ENCODE results near the gene NADSYN1.

Gene NADSYN1

DNA sequence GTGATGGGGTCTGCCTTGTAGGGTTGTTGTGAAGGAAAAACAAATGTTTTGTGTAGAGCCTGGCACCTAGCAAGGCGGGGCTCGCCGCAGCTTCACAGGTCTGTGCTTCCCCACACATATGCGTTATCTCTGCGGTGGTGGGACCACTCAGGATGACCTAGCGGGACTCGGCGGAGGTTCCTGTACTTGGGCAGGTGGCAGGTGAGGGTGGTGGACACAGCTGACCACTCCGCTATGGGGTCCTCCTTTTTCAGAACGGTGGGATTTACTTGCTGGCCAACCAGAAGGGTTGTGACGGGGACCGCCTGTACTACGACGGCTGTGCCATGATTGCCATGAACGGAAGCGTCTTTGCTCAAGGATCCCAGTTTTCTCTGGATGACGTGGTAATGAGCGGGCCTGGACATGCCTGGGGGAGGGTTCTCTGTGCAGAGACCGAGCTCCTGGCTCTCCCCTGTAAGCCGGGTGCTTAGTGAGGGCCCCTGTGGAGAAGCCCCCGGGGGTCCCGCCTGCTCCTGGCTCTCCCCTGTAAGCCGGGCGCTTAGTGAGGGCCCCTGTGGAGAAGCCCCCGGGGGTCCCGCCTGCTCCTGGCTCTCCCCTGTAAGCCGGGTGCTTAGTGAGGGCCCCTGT is 21.3 kb downstream of the NADSYN1 start:
- no peak for DNase-seq

DNA sequence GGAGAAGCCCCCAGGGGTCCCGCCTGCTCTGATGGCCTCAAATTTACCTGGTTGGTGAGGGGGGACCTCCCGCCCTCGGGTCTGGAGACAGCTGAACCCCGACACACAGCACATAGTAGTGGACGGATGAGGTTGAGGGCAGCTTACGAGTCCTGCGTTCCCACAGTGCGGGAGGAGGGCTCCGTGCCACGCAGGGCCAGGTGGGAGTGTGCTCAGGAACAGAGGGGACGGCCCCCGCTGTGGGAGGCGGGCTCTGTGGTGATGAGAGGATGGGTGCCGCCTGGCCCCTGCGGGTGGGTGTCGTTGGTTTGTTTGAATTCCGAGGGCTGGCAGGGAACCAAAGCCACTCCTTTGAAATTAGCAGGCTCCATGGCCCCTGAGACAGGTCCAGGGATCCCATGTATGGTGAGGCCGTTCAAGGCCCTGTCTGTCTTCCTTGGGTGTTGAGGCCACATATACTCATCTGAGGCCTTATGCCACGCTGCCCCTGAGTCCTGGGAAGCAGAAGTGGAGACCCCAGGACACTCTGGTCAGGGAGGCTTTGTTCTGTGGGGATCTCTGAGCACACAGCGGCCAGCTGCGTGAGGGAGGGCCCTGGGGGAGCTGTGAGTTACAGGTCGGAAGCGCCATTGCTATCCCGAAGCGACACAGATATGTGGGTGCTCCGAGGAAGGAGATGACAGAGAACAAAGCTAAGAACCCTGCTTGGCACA is 21.9 kb downstream of the NADSYN1 start:
- DNase-seq, result no peak

DNA sequence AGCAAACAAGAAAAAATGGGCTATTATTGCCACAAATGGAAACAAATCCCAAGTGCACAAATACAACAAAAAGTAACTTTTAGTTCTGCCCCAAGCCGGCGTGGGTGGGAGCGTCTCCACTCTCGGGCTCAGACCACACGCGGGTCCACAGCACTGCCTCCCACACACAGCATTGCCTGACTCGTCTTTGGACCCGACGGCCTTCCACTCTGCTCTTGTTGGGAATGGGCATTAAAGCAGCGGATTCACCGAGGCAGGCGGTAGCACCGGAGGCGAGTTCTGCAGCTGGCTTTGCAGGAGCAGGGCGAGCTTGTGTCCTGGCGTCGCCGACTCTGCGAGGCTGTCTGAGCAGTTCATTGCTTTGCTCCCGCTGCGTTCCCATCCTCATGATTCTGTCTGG is 23.0 kb downstream of the NADSYN1 start:
- DNase-seq, result no peak

DNA sequence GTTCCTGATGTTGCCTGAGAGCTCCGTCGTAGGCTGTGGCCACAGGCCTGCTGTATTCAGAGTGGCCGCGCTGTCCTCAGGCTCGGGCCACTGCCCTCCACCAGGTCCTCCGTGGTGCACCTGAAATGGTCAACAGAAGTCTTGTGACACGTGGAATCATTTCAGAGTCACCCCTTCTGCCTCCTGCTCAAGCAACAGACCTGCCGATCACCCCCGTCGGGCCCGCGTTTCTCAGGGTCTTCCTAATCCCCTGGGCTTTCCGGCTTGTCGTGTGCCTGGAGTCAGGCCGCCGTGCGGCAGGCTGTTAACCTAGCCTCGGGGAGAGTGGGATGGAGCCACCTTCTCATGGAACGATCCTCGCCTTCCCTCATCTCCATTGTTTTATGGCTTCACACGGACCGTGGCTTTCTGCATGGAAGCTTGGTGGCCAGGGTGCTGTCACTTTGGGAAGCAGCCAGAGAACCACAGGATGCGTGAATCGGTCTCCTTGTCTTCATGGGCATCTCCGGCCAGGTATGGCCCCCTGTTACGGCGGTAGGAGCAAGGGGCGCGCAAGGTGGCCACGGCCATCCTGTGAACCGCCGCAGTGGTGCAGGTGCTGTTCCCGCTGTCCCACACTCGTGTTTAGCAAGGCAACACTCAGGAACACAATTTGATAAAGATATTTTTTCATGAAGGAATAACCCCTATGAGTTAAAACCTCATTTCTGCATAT is 24.1 kb downstream of the NADSYN1 start:
- DNase-seq, result no peak

DNA sequence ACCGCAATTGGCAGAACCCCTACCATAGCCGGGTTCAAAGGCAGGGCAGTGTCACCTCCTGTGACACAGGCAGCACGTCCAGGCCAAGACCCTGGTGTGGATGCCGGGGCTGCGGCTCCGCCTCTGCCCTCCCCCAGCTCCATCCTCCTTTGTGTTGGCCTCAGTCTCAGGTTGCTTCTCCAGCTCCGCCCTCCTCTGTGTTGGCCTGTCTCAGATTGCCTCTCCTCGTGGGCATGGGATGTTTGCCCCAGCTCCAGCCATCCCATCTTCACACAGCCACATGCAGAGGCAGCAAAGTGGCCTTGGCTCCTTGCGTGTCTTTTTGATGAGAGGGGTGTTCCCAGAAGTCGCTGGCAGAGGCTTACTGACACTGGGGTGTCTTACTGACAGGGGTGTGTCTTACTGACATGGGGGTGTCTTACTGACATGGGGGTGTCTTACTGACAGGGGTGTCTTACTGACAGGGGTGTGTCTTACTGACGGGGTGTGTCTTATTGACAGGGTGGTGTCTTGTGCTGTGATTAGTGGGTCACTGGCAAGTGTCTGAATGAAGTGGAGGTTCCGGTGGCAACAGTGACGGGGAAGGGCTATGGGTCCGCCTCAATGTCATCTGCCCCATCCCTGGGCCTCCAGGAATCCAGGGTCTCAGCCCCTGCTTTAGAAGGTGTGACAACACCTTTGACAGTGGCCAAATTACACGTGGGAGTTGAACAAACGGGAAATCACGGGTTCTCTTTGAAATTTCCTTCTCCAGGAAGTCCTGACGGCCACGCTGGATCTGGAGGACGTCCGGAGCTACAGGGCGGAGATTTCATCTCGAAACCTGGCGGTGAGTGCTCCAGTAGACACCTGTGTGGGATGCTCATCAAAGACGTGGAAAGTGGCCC is 24.9 kb downstream of the NADSYN1 start:
- no peak for DNase-seq

DNA sequence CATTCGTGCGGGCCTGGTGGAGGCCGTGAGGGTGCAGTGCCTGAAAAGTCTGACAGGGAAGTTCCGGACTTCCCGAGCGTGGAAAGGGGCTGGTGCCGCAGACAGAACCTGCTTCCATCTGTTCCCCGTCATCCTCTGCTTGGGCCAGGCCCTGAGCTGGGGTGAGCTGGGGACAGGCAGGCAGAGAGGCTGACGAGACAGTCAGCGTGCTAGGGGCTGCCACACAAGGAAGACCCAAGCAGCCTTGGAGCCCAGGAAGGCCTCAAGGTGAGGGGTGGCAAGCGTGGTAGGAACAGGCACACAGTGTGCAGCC is 25.5 kb downstream of the NADSYN1 start:
- no peak for DNase-seq

DNA sequence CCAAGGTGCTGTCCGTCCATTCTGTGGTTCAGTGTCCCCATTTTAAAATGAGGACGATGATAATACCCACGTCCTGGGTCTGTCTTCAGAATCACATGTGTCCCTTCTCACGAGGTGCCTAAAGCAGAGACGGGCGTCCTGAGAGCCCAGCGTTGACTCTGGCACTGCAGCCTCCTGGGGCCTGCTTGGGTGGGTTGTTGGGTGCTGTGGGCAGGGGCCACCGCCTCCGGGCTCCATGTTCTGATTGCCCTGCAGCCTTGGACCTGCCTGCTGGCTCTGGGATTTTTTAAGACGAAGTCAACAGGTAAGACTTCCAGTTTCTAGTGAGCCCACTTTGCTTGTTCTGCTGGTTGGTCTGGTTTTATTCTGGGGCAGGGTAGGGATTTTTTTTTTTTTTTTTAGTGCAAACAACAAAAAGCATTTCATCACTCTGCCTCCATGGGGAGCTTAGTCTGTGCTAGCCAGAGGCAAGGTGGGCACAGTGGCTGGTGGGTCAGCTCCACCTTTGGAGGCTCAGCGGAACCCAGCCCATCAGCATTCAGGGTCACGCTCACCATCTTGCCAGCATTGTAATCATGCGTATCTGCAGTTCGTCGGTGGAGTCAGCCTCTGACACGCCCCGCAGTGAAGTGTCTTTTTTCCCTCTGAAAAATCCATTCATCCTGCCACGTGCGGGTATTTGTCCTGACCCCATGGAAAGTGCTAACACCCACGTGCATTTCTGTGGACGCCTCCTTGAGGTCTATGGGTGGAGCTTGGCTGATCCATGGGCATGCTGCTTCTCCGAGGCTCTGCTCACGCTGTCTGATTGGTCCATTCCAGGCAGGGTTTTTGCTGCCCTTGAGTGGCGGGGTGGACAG is 28.3 kb downstream of the NADSYN1 start:
- DNase-seq, result peak; percentile 11

DNA sequence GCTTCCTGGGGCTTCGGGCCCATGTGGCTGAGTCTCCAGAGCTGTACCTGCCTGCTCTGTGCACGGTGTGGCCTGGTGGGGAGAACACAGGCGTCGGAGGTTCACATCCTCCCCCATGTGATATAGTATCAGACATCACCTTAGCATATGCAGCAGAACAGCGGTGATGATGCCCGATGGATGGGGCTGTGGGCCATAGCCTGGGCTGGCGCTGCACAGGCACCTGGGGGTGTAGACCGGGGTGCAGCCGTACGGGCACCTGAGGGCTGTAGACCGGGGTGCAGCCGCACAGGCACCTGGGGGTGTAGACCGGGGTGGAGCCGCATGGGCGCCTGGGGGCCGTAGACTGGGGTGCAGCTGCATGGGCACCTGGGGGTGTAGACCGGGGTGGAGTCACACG is 29.2 kb downstream of the NADSYN1 start:
- no peak for DNase-seq

DNA sequence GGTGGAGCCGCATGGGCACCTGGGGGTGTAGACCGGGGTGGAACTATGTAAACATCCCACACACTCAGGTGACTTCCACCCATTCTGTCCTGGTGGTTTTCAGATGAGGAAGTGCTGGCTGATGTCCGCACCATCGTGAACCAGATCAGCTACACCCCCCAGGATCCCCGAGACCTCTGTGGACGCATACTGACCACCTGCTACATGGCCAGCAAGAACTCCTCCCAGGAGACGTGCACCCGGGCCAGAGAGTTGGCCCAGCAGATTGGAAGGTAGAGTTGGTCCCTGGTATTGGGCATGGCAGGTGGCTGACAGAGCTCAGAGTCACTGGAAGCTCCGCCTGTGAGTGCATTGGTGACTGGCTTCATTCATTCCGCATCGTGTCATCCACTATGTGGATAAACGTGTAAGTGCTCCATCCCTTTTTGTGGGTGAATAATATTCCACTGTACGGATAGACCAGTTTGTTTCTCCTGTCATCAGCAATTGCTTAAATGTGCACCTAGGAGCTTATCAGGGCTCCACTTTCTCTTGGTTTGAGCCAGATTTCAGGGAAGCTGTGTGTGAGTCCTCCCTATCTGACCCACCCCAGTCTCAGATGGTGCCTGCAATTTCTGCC is 29.9 kb downstream of the NADSYN1 start:
- DNase-seq, result no peak

DNA sequence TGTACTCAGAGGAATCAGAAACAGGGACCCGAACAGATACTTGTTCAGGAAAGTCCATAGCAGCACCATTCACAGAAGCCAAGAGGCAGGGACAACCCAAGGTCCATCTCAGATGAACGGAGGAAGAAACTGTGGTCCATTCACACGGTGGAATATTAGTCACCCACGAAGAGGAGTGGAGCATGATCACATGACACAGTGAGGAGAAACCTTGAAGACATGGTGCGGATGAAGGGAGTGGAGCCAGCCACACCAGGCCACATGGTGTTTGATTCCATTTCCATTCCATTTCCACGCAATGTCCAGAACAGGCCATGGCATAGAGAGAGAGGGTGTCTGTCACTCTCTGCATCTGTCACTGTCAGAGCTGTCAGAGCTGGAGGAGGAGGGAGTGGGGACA is 30.7 kb downstream of the NADSYN1 start:
- no peak for DNase-seq

DNA sequence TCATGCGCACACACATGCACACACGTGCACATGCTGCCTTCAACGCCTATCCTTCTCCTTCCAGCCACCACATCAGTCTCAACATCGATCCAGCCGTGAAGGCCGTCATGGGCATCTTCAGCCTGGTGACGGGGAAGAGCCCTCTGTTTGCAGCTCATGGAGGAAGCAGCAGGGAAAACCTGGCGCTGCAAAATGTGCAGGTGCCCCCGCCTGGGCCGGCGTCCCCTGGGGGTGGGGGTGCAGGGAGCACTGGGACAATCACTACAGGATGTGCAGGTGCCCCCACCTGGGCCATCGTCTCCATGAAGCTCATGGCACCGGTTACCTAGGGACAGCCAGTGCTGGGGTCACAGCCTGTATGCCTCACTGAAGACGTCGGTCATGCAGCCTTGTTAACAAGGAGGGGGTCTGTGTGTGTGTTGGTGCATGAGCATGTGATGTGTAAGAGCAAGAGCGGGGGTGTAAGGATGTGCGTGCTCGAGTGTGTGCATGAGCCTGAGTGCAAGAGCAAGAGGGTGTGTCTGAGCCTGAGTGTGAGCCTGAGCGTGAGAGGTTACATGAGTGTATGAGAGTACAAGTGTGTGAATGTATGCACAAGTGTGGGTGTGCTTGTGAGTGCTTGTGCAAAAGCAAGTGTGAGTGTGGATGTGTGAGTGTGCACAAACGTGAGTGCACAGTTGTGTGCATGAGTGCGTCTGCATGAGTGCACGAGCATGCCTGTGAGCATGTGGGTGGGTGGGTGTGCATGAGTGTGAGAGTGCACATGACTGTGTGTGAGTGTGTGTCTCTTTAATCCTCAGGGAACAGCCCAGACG is 31.5 kb downstream of the NADSYN1 start:
- DNase-seq, result no peak

DNA sequence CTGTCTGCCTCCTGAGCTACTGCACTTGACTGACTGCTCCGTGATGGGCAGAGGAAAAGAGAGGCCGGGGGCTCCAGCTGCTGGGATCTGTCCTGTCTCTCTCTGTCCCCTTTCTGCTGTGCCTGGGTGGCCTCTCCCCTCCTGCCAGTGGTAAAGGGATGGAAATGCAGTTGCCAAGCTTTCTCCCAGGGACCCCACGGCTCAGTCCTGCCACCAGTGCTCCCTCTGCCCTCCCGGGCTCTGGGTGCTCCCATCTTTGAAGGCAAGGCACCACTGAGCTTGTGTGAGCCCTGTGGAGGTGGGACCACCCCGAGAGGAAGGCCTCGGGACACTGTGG is 32.0 kb downstream of the NADSYN1 start:
- no peak for DNase-seq

DNA sequence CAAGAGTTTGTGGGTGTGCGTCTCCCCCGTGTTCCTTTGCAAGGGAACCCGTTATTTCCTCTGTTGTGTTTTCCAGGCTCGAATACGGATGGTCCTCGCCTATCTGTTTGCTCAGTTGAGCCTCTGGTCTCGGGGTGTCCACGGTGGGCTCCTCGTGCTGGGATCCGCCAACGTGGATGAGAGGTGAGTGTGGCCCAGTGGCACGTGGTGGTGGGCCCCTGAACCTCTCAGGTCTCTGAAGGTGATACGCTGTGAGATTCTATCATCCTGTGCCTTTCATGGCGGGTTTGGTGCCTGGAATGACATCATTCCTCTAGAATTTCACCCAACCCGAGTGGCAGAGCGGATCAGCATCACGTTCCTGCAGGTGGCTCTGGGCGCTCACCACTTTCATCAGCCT is 32.5 kb downstream of the NADSYN1 start:
- DNase-seq, result no peak

DNA sequence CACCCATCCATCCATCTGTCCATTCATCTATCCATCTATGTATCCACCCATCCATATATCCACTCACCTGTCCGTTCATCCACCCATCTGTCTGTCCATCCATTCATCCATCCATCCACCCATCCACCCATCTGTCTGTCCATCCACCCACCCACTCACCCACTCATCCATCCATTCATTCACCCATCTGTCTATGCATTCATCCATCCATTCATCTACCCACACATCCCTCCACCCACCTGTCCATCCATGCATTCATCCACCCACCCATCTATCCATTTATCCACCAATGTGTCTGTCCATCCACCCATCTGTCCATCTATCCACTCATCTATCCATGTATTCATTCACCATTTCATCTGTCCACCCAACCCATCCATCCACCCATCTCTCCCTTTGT is 33.3 kb downstream of the NADSYN1 start:
- DNase-seq, result no peak

DNA sequence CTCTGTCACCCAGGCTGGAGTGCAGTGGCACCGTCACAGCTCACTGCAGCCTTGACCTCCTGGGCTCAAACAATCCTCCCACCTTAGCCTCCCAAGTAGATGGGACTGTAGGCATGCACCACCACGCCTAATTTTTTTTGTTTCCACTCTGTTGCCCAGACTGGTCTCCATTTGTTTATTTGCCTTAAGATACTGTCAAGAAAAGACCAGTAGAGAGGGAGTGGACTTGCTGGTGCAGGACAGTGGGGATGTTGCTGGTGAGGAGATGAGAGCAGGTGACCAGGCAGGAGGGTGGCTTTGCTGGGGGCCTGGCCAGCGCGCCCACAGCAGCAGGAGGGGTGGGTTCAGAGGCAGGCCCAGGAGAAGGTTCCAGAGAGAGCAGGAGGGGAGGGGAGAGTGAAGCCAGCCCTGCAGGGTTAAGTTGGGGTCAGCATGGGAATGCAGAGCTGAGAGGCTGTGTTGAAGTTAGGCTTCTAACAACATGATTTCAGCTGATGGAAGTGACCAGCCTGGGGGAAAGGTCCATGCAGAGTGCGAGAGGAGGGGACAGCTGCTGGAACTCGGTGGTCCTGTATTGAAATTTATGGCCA is 35.8 kb downstream of the NADSYN1 start:
- peak; percentile 30 for DNase-seq

DNA sequence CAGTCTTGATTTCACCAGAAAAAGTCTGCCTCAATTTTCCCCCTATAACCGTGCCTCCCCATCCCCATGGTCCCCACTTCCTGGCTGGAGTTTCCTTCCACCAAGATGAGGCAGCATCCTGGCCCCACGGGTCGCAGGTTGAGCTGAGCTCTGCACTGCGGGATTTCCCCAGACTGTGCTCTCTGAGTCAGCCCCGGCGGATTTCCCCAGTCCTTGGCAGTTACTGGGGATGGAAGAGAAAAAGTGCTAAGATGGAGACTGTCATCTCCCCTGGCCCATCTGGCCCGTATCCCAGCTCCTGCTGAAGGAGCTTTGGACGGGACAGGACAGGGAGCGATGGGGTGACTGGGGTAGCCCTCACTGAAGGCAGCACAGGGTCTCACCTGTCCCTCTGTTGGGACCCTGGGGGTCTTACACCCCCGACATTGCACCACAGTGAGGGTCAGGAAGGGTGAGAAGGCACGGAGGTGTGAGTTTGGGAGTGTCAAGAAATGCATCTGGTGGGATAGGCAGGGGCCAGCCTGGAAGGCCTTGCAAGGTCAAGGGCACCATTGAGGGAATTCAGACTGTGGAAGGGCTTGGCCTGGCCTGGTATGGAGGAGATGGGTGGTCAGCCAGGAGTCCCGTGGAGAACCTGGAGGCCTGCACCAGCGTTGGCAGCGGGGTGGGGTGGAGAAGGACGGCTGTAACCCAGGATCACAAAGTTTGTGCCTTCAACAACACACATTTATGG is 36.5 kb downstream of the NADSYN1 start:
- DNase-seq, result no peak

DNA sequence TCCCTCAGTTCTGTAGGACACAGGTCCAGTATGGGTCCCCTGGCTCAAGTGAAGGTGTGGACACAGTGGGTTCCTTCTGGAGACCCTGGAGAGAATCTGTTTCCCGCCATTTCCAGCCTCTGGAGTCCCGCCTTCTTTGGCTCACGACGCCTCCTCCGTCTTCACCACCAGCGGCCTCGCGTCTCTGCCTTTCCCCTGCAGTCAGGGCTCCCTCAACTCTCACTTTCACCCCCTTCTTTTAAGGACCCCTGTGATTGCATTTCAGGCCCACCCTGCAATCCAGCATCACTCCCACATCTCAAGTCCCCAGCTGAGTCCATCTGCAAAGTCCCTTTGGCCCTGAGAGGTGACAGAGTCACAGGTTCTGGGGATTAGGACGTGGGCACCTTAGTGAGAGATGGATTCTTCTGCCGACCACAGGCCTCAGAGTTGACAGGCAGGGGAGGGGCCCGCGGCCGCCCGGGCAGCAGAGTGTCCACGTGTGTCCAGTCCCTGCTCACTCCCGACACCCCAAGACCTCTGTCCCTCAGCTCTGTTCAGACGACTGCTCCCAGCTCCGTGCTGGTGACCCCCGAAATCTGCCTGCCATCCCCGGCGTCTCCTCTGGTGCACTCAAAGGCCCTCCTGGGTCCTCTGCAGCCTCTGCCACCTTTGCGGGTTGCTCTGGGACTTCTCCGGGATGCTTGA is 37.2 kb downstream of the NADSYN1 start:
- no peak for DNase-seq

DNA sequence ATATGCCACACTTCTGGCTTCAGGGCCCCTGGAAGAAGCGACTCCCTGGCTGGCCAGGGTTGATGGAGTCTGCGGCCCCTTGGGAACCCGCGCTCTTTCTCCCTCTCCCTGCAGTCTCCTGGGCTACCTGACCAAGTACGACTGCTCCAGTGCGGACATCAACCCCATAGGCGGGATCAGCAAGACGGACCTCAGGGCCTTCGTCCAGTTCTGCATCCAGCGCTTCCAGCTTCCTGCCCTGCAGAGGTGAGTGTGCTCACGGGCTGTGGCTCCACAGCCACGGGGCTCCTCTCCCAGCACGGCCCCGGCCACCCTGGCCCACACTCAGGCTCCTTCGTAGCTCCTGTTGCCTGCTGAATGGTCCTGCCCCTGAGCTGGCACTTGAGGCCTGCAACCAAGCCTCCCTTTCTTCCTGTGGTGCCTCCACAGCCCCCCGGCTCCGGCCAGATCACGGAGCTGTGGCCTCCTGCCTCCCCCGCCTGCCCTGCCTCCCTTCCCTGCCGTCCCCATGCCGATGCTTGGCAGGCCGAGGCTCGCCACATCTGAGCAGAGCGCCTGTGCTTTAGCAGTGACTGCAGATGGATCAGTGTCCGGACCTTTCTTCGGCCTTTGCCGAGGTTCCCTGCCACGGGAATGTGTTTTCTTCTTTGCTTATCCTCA is 37.9 kb downstream of the NADSYN1 start:
- no peak for DNase-seq

DNA sequence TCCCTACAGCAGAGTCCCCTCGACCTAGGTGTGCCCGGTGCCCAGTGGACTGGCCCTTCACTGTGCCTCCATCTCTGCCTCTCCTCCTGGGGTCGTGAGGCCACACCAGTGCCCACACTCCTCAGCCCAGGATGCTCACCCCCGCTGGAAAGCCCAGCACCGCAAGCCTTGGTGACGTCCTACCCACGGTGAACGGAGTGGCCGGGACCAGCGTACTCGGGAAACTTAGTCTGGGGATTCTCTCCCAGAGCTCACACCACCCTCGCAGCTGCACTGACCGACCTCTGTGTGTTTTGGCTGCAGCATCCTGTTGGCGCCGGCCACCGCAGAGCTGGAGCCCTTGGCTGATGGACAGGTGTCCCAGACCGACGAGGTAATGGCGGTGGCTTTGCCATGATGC is 38.5 kb downstream of the NADSYN1 start:
- DNase-seq, result no peak

All from eye (tissue), 1 donor.